GM21447 (cell line): ENCODE data around the gene CFAP97D1.

Experiments used
- ATAC-seq: cut with Tn5 transposase; IDR thresholded peaks from one replicate; pipeline ENCODE4 v1.9.1; 2021; ENCODE audit not compliant: unreplicated experiment

CFAP97D1 gene

DNA sequence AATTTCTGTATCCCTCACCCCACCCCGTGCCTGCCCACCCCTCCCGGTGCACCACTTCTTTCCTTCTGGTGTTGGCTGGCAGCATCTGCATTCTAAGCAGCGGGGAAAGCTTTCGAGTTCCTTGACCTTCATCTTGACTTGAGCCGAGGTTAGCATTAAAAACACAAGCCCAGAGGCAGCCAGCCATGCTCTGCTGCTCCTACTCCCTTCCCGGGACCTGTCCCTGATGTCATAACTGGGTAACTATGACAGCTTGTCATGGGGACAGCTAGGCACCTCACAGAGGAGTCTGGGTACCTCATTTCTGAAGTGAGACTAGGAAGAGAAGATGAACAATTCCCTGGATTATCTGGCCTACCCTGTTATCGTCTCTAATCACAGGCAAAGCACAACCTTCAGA lies at the start of gene CFAP97D1:
Gene CFAP97D1, plus strand, starts transcription at position 301 of the 400 bp plus-strand sequence. Its CDS starts 28 bp downstream, at position 329.
- ATAC-seq = no peak

DNA sequence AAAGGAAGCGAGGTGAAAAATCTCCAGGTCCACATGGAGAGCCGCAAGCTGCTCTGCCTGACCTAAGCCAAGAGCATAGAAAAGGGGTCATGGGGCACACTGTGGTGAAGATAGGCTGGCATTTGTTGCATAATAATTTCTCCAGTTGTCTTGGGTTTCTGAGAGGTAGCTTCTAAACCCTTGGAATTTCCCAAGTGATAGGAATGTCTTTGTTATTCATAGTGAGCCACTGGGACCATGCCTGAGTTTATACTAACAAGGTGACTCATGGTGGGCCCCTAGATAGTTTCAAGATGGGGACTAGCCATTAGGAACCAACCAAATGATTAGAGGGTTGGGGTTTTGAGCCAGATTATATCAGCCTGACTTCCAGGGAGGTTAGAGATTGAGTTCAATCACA lies 47.3 kb upstream of the CFAP97D1 start:
- no peak for ATAC-seq

DNA sequence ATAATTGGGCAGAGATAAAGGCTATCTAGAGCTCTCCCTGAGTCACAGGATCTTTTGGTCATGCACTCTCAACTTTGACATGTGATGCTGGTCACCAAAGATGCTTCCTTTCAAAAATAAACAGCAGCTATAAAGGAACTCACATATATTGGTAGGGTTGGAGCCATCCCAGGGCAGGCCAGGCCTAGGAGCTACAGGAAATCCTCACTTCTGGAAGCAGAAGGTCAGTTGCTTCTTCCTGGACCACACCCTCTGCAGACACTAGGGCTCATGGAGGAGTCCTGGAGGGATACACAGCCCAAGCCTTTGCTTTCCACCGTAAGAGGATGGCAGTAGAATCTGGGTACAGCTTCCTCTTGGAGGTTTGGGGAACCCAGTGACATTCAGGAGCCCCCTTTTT lies 46.3 kb upstream of the CFAP97D1 start:
- ATAC-seq = no peak

GRCh38 chr17:43734376-43734775 lies 45.9 kb upstream of the CFAP97D1 start:
- no peak for ATAC-seq

- ATAC-seq = no peak
Measured at GRCh38 chr17:43736389-43736788, 43.8 kb upstream of the CFAP97D1 start.

GRCh38 chr17:43737722-43738121 lies 42.5 kb upstream of the CFAP97D1 start:
- no peak for ATAC-seq

GRCh38 chr17:43740541-43740940 lies 39.7 kb upstream of the CFAP97D1 start:
- no peak for ATAC-seq

- ATAC-seq = no peak
Measured at GRCh38 chr17:43741636-43742035, 38.6 kb upstream of the CFAP97D1 start.

- no peak for ATAC-seq
Measured at GRCh38 chr17:43745541-43745940, 34.7 kb upstream of the CFAP97D1 start.

DNA sequence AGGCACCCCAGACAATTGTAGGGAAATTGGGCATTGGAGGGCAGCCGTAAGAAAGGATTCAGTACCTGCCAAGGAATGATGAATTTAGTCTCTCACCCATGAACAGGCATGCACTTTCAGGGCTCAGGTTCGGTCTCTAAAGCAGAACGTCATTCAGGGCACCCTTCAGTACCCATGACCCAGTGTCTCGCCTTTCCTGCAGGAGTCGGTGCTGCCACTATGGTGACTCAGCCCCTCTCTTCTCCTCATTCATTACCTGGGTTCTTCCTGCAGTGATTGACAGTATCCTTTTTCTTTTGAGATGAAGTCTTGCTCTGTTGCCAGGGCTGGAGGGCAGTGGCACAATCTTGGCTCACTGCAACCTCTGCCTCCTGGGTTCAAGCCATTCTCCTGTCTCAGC lies 30.1 kb upstream of the CFAP97D1 start:
- no peak for ATAC-seq

DNA sequence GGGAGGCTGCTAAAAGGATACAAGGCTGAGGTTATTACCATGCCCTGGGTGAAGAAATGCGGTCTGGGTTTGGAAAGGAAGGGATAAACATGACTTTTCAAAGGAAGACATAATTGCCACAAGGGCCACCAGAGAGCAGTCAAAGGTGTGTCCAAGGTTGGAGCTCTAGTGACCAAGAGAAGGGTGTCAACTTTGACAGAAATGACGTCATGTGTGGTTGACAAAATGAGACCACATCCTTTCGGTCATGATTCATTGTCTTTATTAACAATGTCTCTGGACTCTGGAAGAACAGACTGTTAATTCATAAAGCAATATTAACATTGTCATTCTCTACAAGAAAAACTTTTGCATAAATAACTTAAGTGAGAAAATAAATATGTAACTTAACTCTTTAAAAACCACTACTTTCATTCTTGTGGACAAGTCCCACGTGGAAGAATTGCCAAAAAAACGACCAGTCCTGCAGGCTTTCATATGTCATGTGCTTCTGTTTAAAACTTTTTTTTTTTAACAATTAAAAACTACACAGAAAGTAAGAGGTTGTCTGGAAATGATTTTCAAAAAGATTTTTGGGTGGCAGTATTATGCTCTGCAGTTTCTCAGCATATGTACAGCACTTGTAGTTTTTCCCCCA lies 26.6 kb upstream of the CFAP97D1 start:
- no peak for ATAC-seq

DNA sequence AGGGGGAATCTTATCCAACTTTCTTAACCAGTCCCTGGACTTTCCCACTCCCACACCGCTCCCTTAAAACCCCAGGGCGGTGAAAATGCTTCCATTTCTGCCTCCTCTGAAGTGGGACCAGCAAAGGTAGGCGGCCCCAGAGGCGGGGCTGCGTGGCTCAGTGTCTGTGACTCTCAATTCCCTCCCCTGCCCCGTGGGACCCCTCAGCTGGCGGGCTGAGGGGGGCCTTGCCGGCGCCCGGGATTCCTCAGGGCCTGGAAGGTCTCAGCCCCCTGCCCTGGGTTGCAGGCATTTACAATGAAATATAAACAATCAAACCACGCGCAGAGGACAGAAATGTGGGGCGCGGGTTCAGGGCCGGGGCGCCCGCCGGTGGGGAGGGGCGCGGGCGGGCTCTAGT lies 25.3 kb upstream of the CFAP97D1 start:
- no peak for ATAC-seq

DNA sequence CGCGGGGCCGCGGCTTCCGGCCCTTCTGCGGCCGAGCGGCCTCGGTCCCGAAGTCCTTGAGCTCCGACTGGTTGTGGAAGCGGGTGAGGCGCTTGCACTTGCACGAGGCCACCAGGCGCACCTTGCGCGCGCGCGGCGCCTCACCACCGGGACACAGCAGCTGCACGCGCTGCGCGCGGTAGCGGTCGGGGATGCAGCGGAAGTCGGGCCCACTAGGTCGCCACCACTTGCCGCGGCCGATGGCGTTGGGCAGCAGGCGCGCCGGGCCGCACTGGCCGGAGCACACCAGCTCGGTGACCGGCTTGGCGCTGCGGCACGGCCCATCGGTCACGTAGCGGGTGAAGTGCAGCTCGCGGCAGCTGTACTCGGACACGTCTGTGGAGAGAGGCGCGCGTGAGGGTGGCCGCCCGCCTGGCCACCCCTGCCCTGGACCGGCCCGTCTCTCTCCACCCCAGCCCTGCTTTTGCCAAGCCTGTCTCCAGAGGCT lies 24.8 kb upstream of the CFAP97D1 start:
- no peak for ATAC-seq

DNA sequence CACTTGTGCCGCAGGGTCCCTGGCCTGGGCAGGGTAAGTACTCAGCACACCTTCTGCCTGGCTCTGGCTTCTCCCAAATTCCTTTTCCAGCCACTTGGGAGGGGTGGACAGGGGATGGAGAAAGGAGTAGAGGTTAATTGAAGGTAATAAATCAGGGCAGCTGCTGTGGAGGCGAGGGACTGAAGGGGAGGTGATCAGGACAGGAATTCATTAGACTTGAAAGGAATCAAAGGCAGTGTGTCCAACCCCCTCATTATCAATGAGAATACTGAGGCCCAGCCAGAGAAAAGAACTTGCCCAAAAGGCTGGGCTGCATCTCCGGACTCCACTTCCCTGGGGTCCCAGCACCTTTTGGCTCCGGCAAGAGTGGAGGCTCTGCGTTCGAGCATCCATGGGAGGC lies 24.0 kb upstream of the CFAP97D1 start:
- ATAC-seq = no peak

- no peak for ATAC-seq
Measured at GRCh38 chr17:43757171-43757660, 23.0 kb upstream of the CFAP97D1 start.

- ATAC-seq = no peak
Measured at GRCh38 chr17:43758086-43758485, 22.1 kb upstream of the CFAP97D1 start.

DNA sequence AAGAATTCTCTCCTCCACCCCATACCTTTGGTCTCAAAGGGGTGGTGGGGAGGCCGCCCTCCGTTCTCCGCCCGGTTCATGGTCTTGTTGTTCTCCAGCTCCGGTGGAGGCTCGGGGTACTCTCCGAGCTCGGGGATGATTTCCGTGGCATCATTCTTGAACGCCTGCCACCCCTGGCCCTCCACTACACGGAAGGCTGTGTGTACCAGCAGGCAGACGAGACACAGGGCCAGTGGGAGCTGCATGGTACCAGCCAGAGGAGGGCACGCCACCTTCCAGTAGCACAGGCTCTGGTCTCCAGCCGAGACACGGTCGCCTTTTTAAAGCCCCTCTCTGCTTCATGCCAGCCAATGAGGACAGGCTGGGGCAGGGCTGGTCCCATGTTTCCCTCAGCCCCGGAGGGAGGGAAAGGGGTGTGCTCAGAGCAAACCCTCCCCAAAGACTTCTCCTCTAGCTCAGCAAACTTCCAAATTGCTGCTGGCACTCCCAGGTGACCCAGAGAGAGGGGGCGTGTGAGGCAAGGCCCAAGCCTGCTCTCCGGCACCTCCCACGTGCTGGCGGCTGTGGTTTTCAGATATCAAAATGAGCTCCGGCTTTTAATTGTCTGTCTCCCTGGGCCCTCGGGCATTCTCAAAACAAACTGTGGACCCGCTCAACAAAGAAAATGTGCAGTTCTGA lies 21.6 kb upstream of the CFAP97D1 start, which contains the start of gene SOST:
Gene SOST, minus strand, starts transcription at position 295 of the 678 bp plus-strand sequence. Its CDS starts 50 bp downstream, at position 245.
- ATAC-seq = no peak

DNA sequence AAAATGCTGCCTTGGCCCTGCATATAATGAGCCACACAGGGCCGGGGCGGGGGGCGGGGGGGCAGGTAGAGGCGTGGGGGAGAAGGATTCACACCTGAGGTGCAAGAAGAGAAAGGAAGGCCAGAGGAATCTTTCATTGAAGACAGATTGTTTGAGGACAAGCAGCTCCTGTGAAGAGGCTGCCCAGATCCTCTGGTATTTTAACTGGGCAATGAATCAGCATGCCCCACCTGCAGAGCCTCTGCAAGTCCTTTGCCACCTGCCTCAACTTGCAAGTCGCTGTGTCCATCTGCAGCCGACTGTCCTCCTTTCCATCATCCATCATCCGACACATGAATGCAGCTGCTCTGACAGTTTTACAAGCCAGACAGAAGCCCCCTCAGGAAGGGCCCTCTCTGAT lies 20.4 kb upstream of the CFAP97D1 start:
- no peak for ATAC-seq

DNA sequence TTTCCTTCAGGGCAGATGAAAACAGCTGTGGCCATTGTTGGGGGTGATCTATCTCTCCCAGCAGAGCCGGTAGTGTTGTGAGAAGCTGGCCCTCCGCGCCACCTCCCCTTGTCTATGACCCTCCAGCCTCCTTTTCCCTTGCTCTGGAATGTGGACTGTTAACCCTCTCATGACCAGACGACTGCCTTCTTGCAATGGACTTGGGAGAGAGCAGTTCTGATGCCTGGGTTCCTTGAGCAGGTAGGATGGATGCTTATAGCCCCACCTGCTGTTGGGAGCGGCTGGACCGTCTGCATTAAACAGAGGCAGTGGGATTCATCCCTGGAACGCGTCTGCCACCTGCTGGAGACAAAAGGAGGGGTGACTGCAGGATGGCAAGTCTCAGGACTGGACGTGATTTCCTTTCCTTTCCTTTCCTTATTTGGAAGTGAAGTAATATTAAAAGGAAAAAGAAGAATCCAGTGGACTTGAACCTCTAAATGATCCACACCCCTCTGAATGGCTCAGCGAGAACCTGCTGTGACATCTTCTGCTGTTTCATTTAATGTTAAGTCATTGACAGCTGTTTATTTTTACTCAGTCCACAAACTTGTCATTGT lies 19.9 kb upstream of the CFAP97D1 start:
- no peak for ATAC-seq

DNA sequence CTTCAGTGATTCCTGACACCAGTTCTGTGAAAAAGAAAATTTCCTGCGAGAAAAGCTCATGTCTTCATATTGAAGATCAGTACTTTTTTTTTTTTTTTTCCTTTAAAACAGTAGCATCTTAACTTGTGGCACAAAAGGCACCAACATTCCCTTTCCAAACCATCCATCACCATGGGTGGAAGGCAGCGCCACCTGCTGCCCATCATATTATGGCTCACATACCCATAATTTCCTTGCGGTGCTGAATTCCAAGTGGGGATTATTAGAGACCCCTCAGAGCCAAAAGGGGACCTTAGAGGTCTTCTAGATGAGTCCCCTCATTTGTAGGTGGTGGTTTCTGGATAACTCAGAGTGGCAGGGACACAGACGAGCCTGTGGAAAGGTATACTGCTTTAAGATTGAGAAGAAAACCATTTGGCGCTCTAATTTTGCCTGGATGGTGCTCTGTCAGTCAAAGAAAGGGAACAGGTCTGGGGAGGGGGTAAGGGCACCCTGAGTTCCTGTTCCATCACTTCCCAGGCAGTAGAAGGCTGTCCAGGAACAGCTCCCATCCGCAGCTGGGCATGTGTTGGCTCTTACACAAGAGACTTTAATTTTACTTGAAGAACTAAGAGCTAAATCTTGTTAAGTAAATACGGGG lies 13.7 kb upstream of the CFAP97D1 start:
- ATAC-seq = no peak

GRCh38 chr17:43767053-43767712 lies 13.1 kb upstream of the CFAP97D1 start:
- ATAC-seq = no peak
